RWPE2 (cell line): ENCODE results near the gene SPTLC3.

Experiments
- ATAC-seq: fragments of 200-7000 bp; cut with Tn5 transposase; 3 replicates; pipeline ENCODE4 v1.9.1; 2021; ENCODE audit warnings: low read depth
- DNase-seq: peaks from one replicate; pipeline ENCODE4 v3.0.0-alpha.2; 2020; ENCODE audit warnings: low spot score
- H3K27ac ChIP-seq: fragments of 450-650 bp; 2 replicates; pipeline ENCODE4 v1.5.1; 2017; ENCODE audit warnings: mild to moderate bottlenecking; ENCODE audit not compliant: poor library complexity, severe bottlenecking
- H3K27me3 ChIP-seq: fragments of 250-450 bp; sonication (Bioruptor Pico); 2 replicates; pipeline ENCODE4 v1.5.1; 2021; ENCODE audit warnings: mild to moderate bottlenecking, moderate library complexity; ENCODE audit not compliant: insufficient read depth, poor library complexity, severe bottlenecking
- H3K36me3 ChIP-seq: fragments of 250-450 bp; sonication (Bioruptor Pico); 2 replicates; pipeline ENCODE4 v1.5.1; 2020; ENCODE audit warnings: low read depth, mild to moderate bottlenecking, moderate library complexity
- H3K4me1 ChIP-seq: fragments of 250-450 bp; sonication (Bioruptor Pico); 2 replicates; pipeline ENCODE4 v1.5.1; 2021; ENCODE audit warnings: mild to moderate bottlenecking, moderate library complexity; ENCODE audit not compliant: insufficient read depth, poor library complexity, severe bottlenecking
- H3K4me3 ChIP-seq: fragments of 250-450 bp; sonication (Bioruptor Pico); 2 replicates; pipeline ENCODE4 v1.5.1; 2021; ENCODE audit warnings: mild to moderate bottlenecking, moderate library complexity; ENCODE audit not compliant: severe bottlenecking
- H3K9me3 ChIP-seq: fragments of 250-450 bp; sonication (Bioruptor Pico); 2 replicates; pipeline ENCODE4 v1.5.1; 2021; ENCODE audit warnings: mild to moderate bottlenecking, moderate library complexity; ENCODE audit not compliant: severe bottlenecking
- TF ChIP-seq, protein P1 (sequence below): fragments of 450-650 bp; IDR thresholded peaks from one replicate; pipeline ENCODE4 v1.5.1; 2017; ENCODE audit warnings: mild to moderate bottlenecking, moderate library complexity; ENCODE audit not compliant: poor library complexity, severe bottlenecking

SPTLC3 gene

DNA sequence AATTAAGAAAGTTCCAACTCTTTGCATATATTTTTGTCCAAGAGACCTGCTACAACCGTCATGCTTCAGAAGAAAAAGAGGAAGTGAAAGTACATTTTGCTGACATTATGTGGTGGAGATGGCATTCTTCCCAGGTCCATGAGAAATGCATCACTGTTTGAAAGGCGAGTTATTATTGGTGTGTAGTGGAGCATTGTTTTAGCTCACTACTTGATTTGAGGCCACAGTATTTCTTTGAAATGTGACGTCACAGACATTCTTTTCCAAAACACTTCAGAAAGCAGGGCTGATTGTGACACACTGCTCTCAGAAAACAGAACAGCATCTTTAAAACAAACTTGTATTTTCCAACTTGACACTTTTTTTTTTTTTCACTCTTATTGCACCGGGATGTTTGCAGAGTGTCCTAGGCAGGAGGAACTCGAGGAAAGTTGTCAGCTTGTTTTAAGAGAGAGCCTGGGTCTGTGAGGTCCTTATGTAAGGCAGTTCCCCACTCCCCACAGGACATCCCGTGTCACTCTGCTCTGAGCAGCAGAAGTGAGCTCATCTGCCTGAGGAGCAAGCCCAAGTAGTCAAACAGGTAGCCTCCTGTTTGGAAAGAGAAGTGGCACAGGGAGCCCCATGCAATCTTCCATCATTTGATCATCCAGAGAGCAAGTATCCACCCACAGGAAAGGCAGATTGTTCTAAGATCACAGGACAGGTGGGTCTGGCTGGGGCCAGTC is 1.1 kb downstream of the SPTLC3 start:
- H3K9me3 ChIP-seq: no peaks in the 10 kb centered on the region
- H3K4me1 ChIP-seq: peaks cover 18% of the 10 kb centered on the region
- TF ChIP-seq, protein P1, sequence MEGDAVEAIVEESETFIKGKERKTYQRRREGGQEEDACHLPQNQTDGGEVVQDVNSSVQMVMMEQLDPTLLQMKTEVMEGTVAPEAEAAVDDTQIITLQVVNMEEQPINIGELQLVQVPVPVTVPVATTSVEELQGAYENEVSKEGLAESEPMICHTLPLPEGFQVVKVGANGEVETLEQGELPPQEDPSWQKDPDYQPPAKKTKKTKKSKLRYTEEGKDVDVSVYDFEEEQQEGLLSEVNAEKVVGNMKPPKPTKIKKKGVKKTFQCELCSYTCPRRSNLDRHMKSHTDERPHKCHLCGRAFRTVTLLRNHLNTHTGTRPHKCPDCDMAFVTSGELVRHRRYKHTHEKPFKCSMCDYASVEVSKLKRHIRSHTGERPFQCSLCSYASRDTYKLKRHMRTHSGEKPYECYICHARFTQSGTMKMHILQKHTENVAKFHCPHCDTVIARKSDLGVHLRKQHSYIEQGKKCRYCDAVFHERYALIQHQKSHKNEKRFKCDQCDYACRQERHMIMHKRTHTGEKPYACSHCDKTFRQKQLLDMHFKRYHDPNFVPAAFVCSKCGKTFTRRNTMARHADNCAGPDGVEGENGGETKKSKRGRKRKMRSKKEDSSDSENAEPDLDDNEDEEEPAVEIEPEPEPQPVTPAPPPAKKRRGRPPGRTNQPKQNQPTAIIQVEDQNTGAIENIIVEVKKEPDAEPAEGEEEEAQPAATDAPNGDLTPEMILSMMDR: no peak
- peak overlapping the region; percentile 19 for H3K4me3 ChIP-seq
- no peaks in the 10 kb centered on the region for H3K36me3 ChIP-seq
- DNase-seq: no peak
- peak overlapping the region; percentile 38 for H3K27ac ChIP-seq
- no peaks in the 10 kb centered on the region for H3K27me3 ChIP-seq
- peak; percentile 58 for ATAC-seq

DNA sequence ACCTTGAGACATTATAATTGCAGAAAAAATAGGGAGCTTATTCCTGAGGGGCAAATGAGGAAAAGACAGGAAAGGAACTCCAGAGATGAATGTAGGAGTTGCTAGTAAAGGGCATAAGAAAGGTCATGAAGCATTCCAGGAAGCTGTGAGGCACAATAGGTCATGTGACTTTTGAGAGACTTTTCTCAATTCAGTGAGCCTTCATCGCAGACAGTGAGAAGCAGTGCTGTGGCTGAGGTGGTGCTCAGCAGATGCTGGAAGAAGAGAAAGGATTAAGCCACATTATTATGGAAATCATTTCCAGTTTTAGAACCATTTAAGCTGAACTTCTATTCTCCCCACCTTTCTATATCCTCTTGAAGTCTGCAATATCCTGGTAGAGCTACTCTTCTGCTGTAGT is 4.1 kb downstream of the SPTLC3 start:
- peaks cover 8% of the 10 kb centered on the region for H3K4me1 ChIP-seq
- TF ChIP-seq, protein P1: no peak
- H3K27ac ChIP-seq: no peak overlapping the region
- DNase-seq (no peak), ATAC-seq (no peak)
- H3K36me3 ChIP-seq: no peaks in the 10 kb centered on the region
- H3K27me3 ChIP-seq: no peaks in the 10 kb centered on the region
- no peaks in the 10 kb centered on the region for H3K9me3 ChIP-seq
- H3K4me3 ChIP-seq: no peak overlapping the region

DNA sequence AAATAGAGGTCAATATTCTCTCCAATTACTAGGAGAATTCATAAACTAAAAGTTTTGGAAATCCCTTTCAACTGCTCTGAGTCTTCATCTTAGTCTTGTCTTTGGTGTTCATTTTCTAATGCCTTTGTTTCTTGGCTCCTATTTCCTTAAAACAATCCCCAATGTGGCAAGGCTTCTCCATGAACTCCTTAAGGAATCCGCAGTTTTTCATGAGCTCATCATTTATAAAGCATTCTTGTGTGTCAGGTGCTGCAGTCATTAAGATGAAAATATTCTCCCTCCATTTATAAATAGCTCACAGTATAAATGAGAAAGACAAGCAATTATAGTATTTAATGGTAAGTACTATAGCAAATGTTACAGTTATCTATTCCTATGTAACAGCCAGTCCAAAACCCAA is 4.6 kb downstream of the SPTLC3 start:
- no peaks in the 10 kb centered on the region for H3K36me3 ChIP-seq
- H3K27me3 ChIP-seq: no peaks in the 10 kb centered on the region
- H3K27ac ChIP-seq: no peak overlapping the region
- peaks cover 8% of the 10 kb centered on the region for H3K4me1 ChIP-seq
- no peaks in the 10 kb centered on the region for H3K9me3 ChIP-seq
- TF ChIP-seq, protein P1: no peak
- DNase-seq: no peak
- no peak for ATAC-seq
- H3K4me3 ChIP-seq: no peak overlapping the region

DNA sequence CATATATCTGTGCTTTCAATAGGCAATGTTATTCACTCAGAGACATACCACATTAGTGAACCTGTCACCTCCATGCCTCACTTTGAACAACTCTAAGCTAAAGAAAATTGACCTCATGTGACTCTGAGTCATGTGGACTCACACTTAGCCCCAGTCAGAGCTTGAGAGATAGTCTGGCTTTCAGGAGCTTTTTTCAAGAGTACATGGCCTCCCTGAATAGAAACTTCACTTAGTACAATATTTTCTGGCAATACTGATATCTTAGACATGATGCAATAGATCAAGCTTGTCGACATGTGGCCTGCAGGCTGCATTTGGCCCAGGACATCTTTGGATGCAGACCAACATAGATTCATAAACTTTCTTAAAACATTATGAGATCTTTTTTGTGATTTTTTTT is 8.5 kb downstream of the SPTLC3 start:
- Histone ChIP-seq H3K36me3 (no peaks in the 10 kb centered on the region), H3K4me1 (peaks cover 2% of the 10 kb centered on the region), H3K27me3 (no peaks in the 10 kb centered on the region), H3K4me3 (no peak overlapping the region), H3K9me3 (peaks cover 3% of the 10 kb centered on the region), H3K27ac (peak overlapping the region; percentile 47)
- TF ChIP-seq, protein P1: no peak
- ATAC-seq (no peak), DNase-seq (no peak)

DNA sequence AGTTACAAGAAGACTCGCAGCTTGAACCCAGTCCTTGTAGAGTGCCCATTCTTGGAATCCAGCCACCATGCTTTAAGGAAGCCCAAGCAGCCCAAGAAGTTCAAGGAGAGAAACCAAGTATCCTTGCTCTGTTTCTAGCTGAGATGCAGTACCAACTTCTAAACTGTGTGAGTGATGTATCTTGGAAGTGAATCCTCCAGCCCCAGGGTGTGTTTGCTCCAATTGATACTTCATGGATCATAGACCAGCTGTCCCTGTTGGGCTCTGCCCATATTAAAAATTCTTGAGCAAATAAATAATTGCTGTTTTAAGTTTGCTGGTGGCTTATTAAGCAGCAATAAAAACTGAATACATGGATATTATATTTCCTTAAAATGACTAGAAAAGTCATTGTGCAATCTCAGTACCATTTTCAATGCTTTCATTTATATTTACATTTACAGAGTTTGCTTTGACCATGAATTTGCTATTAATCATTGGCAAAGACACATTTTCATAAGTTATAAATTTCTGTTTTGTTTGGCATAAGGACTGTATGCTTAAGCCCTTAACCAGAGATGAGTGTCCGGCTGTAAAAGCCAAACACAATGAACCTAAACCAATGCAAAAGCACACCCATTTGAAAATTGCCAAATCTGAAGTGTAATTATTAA is 9.2 kb downstream of the SPTLC3 start:
- H3K36me3 ChIP-seq: no peaks in the 10 kb centered on the region
- DNase-seq (no peak), ATAC-seq (peak; percentile 88)
- H3K27ac ChIP-seq: peak overlapping the region; percentile 47
- no peaks in the 10 kb centered on the region for H3K27me3 ChIP-seq
- peaks cover 2% of the 10 kb centered on the region for H3K4me1 ChIP-seq
- peaks cover 3% of the 10 kb centered on the region for H3K9me3 ChIP-seq
- no peak overlapping the region for H3K4me3 ChIP-seq
- TF ChIP-seq, protein P1: no peak
